NCI-H2029 treated with DMSO at 0.1 percent for 48 hours (cell line): Measurements from ENCODE around the gene ITPRIPL2.

ENCODE experiments used
- DNase-seq: peaks from one replicate; lab custom pipeline; 2025; lab: John Stamatoyannopoulos, UW

ITPRIPL2 gene

DNA sequence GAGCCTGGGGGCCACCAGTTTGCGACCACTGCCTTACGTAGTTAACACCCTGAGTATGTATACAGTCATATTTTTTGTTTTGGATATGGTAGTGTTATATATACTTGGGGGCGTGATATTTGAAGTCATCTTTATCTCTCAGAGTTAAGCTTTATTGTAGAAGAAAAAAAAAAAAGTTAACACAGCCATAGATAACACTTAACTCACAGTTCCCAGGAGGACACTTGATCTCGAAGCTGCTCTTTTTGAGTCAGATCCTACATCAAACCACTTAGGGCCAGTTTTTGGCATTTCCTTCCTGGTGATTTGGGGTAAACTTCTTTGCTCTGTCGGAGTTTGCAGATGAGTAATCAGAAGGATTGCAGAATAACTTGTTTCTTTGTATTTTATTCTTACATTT is 5.8 kb downstream of the ITPRIPL2 start:
- no peak for DNase-seq

DNA sequence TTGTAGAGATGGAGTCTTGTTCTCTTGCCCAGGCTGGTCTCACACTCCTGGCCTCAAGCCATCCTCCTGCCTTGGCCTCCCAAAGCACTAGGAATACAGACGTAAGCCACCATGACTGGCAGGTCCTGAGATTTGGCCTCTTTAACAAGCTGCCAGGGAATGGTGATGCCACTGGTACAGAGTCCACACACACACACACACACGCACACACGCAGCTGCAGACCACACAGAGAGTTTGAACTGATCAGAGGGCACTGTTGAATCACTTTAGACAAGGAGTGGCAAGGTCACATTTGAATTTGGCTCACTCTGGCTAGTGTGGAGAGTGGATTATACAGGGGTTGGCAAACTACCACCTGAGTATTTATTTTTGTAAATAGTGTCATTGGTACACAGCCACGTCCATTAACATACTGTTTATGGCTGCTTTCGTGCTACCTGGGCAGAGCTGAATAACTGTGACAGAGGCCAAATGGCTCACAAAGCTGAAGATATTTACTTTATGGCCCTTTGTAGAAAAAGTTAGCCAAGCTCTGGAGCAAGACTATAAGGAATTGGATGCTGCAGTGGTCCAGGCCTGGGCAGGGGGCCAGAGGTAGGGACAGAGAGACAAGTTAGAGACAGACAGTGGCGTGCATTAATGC is 9.9 kb downstream of the ITPRIPL2 start:
- peak; percentile 50 for DNase-seq

DNA sequence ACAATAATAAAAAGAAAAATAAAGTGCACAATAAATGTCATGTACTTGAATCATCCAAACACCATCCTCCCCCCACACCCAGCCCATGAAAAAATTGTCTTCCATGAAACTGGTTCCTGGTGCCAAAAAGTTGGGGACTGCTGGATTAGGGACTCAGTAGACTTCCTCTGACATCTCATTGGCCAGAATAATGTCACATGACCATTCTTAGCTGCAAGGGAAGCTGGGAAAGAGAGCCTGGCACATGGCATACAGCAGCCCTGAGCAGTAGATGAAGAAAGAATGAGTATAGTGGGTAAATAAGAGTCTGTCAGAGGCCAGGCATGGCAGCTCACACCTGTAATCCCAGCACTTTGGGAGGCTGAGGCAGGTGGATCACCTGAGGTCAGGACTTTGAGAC is 12.5 kb downstream of the ITPRIPL2 start:
- no peak for DNase-seq

DNA sequence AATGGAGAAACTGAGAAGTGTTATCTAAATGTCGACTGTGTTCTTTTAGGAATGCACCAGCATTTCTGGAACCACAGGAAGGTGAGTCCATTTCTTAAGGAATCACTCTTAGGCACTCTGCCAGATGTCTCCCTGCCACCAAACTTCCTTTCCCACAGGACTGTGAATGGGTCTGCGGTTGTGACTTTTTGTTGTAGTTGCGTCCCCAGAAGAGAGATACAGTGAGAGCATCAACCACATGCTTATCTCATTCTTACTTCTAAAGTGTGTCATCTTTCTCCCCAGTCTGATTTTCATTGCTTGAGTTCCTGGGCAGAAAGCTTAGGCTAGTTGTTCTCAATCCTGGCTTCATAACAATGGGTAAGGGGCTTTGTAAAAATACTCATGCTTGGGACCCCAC is 13.4 kb downstream of the ITPRIPL2 start:
- DNase-seq, result no peak

DNA sequence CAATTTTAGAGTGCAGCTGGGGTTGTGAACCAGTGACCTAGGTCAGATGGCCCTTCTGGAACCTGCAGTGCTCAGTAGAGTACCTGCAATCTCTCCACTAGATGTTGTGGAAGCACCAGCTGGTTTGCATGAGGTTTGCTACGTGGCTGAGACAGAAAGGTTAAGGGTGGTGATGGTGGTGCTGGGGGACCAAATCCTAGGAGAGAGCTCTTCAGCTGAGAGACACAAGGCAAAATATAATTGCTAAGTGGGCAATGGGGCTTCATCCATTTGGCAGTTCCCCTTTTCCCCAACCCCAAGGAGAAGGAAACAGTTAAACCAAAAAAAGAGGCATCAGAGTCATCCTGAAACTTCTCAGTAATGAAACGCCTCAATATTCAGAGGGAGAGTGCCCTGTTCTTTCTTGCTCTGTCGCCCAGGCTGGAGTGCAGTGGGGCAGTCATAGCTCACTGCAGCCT is 13.9 kb downstream of the ITPRIPL2 start:
- DNase-seq, result no peak

DNA sequence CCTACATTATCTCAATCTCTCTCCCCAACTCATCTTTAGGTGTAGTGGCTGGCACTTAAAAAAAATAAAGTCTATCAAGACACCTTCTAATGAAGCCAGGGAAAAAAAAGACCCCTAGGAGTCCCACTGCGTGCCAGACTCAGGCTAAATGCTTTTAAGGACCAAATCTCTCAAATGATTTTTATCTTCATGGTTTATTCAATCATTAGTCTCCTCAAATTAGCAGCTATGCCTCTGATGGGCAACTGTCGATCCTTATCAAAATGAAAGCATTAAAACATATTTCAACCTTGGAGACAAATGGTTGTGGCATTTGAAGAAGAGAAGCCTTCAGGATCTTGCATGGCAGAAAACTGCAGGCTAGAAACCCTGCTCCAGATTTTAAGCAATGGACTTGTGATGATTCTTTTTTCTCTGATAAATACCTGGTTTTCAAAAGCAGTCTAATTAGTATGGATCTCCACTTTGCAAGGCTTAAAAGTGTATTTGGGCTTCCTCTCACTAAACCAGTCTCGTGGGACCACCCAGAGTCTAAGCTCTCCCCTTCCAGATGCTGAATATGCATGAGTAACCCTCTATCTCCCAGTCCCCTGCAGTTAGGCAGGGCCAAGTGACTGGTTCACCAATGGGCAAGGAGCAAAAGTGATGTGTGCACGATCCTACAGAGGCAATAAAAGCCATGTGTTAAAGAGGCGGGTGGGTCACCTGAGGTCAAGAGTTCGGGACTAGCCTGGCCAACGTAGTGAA is 14.9 kb downstream of the ITPRIPL2 start:
- DNase-seq, result no peak

DNA sequence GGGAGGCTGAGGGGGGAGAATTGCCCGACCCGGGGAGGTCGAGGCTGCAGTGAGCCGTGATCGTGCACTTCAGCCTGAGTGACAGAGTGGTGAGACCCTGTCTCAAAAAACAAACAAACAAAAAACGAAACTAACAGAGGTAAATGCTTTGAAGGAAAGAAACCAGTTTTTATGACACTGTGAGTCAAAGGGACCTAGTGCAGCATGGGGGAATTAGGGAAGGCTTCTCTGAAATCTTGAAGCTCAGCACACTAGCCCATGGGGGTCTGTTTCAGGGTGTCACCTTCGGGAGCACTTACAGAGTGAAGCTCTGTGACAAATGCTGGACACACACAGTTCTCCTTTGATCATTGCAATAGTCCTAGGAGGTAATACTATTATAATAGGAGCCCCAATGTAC is 16.6 kb downstream of the ITPRIPL2 start:
- DNase-seq, result no peak

DNA sequence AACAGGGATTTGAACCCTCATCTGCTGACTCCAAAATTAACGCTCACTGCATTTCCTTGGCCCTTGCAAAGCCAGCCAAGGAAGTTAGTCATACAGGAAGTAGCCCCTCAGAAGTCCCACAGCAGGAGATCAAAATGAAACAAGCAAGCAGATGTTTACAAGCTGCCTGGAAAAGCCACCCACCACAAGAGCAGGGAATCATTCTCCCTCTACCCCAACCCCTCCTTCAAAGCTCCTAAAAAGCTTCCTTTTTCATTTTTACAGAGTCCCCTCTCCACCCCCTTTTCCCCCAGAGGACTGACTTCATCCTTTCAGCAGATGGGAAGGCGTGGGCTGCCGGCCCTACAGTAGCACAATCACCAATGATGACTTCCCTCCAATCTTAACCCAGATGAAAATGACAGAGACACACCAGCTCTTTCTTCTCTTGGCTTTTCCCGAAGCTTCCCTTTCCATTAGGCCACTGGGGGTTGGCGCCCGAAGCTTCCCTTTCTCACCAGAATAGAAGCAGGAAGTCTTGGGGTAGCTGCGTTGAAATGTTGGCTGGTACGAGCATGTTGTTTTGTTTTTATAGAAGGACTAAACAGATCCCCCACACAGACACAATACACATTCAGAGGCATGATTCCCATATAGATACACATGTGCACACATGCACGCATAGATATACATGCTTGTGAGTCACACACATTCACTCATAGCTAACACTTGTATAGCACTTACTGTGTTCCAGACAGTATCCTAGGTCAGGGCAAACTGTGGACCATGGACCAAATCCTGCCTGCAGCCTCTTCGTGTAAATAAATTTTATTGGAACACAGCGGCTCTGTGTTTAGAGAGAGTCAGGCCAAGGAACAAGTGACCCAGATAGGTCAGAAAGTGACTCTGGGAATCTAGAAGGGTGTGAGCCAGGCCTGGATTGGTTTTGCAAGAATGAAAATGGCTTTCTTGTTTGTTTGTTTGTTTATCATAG is 17.4 kb downstream of the ITPRIPL2 start:
- no peak for DNase-seq

DNA sequence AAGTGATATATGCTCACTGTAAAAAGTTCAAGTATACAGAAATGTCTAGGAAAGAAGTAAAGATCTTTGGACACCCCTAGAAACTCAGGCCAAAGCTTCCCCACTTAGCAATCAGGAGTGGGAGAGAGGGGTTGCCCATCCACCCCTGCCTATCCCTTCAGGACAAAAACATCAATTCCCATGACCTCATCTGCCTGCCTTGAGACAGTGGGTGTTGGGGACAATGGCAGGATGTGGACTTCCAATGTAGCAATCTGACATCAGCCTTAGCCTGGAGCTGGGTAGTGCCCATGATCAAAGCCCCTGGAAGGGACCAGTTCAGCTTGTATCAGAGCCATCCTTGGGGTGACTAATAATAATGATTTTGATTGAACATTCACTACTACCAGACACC is 18.1 kb downstream of the ITPRIPL2 start:
- no peak for DNase-seq

DNA sequence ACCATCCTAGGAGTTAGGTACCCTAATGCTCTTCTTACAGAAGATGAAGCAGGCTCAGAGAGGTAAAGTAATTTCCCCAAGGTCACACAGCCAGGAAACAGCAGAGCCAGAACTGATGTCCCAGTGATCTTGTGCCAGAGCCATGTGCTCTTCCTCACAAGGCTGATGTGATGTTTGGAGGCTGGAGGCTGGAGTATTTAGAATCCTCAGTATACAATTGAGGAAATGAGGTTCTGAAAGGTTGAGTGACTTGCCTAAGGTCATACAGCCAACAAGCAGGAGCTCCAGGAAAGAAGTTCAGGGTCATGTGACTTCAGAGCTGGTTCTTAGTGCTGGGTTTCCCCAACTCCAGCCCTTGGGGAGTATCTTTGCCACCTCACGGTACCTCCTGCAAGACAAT is 18.5 kb downstream of the ITPRIPL2 start:
- DNase-seq, result no peak

DNA sequence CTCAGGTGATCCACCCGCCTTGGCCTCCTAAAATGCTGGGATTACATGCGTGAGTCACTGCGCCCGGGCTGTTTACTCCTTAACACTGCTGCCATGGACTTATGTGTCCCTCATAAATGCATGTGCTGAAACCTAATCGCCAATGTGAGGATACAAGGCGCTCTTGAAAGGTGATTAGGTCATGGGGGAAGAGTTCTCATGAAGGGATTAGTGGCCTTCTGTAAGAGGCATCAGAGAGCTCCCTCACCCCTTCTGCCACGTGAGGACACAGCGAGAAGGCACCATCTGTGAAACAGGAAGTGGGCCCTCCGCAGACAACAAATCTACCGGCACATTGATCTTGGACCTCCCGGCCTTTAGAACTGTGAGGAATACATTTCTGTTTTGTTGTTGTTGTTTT is 19.1 kb downstream of the ITPRIPL2 start:
- DNase-seq, result no peak

DNA sequence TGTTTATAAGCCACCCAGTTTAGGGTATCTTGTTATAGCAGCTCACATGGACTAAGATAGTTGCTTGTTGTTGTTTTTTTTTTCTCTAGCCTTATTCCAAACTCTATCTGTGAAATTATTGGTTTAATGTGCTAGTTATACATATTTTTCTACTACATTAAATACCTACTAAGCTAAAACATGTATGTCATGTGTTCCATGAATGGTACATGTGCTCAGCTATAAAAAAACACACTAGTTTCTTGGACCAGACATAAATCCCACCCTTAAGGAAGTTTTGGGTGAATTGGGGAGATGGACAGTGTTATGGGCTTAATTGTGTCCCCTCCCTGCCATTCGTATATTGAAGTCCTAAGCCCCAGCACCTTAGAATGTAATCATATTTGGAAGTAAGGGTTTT is 19.8 kb downstream of the ITPRIPL2 start:
- DNase-seq, result no peak

DNA sequence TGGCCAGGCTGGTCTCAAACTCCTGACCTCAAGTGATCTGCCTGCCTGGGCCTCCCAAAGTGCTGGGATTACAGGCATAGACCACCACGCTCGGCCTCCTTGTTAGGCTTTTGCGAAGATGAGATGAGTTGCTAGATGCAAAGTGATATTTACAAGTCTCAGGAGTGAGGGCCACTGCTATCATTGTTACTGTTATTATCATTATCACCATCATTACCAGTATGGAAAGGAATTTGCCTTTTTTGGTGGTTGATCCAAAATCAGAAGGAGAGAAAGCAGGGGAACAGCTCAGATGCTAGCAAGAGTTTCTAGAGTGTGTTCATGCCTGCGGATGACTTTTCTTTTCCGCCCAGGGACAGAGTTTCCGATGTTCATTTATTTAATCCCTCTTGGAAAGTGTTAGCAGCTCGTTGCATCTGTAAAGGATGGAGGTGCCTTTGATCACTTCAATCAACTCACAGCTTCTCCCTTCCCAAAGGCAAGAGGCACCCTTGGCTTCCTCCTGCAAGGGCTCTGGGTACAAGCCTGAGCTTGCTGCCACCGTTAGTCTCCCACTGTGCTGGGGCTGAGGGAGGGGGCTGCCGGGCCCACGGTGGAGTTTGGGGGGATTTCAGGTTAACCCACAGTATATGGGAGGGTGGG is 21.6 kb downstream of the ITPRIPL2 start:
- no peak for DNase-seq

DNA sequence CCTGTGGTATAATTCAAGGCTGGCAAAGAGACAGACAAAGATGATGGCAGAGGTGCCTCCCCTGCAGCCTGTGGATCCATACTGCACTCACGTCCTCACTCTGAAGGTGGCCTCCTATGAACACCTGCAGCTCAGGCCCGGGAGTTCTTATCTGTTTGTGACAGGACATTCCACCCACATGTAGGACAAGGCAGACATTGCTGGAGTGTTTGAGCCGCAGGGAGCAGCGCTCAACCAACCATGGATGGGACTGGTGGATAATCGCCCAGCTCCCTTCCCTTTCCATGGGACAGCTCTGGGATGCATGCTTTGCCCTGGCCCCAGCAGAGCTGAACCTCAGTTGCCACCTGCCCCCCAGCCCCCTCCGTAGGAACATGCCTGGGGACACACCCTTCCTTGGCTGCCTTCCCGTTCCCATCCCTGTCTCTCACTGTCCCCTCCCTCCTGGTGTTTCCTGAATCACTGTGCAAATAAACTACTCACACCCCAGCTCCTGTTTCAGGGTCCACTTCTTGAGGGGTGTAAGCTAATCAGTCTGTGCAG is 22.2 kb downstream of the ITPRIPL2 start:
- peak; percentile 28 for DNase-seq

DNA sequence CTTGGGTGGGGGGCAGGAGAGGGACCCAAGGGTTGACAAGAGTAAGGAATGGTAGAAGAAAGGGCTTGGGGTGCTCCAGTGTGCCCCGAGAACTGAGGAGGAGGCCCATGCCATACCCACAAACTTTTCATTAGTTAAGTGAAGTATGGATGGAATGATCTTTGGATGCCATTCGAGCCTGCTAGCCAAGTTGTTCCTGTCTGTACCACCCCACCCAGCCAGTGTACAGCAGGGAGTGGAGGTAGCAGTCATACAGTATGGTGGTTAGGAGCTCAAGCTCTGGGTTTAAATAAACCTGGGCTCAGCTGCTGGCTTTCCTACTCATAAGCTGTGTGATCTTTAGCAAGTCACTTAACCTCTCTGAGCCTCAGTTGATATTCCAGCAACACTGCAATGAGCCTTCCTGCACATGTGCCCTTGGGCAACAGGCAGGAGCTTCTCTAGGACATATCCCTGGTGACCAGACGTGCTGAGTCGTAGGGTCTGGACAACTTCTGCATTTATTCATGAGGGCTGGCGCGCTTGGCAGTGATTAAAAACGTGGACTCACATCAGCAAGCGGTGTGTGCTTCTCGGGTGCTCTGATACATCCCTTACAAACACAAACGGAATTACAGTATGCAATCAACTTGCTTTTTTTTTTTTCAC is 22.9 kb downstream of the ITPRIPL2 start:
- DNase-seq, result no peak

DNA sequence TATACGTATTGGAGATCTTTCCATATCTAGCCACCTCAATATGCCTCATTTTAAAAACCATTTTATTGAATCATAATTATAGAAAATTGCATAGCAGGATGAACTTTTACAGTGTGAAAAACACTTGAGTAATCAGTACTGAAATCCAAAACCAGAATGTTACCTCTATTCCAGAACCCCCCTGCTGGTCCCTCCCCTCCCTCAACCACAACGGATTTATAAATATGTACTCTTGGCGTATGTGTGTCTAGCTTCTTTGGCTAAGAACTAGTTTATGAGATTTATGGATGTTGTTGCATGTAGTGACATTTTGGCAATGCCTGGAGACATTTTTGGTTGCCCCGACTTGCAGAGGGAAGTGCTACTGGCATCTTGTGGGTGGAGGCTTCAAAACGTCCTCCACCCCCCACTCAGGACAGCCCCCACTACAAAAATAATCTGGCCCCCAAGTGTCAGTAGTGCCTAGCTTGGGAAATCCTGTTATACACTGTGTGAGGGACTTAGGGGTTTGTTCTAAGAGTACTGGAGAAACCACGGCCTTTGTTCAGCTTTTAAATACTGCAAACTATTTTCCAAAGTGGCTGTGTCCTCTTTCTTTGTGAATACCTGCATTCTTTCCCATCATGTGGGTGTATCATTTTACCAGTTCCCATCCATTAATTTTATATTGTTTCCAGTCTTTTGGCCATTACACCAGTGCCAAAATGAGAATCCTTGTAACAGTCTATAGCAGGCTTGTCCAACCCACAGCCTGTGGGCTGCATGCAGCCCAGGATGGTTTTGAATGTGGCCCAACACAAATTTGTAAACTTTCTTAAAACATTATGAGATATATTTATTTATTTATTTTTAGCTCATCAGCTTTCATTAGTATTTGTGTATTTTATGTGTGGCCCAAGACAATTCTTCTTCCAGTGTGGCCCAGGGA is 23.7 kb downstream of the ITPRIPL2 start:
- DNase-seq, result no peak

DNA sequence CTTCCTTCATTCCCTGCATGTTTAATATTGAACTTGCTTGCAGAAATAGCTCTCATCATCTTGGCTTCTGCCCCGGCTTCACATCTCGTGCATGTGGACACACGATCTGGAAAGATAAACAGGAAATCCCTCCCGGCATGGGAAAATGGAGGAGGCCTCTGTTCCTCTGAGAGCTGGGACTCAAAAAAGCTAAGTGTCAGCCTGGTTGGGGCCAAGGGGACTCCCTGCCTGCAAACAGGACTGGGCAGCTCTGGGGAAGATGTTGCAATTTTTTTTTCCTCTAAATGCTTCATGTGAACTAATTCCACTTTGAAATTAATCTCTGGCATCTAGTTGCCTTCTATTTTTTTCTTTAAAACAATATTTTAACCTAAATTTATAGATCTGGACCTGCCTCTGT is 24.8 kb downstream of the ITPRIPL2 start:
- peak; percentile 68 for DNase-seq

DNA sequence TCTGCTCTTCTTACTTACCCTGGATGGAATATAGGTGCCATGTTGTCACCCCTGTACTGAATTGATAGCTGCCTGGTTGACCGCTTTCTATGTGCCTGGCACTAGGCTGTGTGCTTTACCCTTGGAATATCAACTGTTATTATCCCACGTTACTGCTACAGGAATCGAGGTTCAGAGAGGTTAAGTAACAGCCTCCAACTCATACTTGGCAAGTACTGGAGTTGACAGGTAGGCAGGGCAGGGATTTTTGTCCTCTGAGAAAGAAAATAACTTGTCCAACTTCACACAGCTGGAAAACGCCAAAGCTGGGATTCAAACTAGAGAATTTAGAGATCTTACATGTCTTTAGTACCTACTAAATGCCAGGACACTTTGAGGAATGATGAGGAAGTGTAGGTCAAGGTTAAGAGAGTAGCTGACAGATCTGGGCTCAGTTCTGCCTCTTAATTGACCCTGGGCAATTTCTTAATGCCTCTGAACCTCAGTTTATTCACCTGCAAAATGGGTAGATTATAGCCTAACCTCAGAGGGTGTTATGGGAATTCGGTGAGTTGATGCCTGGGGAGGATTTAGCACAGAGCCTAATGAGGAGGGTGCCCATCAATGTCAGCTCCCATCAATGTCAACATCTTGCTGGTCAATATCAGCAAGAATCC is 25.8 kb downstream of the ITPRIPL2 start:
- no peak for DNase-seq

DNA sequence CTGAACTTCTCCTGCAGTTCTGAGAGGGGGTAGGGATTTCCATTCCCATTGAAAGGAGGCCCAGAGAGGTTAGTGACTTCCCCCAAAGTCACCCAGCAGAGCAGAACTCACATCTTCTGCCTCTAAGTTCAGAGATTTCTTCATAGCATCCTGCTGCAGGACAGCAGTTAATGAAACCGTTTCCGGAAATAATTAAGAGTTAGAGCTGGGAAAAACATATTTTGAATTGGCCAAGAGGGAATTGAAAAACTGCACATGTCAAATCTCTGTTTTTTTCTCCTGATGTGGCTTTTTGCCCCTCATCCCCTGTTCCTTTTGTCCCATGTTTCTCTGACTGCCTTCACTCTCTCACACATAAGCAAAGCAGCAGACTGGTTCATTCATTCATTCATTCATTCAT is 26.6 kb downstream of the ITPRIPL2 start:
- DNase-seq, result no peak
